GM11168 (cell line): ENCODE measurements around the gene PLA2G6.
"Not testable (repeated sequence)": the region's sequence is repeated elsewhere in the genome, so short reads cannot be mapped to it uniquely, and the experiment has no call there.

Source experiments
- in situ Hi-C: fragments of 300-500 bp; cut with MboI; formaldehyde crosslinking; loops from one replicate; pipeline ENCODE4 v1.12.0; 2022; ENCODE audit warnings: low sequenced_read_pairs; ENCODE audit not compliant: unreplicated experiment

PLA2G6 gene

GRCh38 chr22:38170469-38170868 lies 11.2 kb downstream of the PLA2G6 start:
- in situ Hi-C loops = no loop called here

DNA sequence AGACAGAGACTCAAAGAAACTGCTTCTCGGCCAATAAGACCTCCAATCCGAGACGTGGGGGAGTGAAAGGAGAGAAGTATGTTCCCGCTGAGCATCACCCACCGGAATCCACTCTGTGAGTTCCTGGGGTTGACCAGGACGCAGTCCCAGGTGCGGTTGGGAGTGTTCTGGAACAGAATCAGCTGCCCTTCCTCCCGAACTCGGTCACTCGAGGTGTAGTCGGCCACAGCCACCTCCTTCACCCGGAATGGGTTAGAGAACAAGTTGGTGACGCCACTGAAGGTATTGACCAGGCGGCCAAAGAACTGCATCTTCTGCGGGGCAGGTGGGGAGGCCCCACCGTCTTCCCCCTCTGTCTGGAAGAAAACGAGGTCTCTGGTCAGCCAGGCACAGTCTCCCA lies 12.5 kb downstream of the PLA2G6 start:
- in situ Hi-C loops = no loop called here

DNA sequence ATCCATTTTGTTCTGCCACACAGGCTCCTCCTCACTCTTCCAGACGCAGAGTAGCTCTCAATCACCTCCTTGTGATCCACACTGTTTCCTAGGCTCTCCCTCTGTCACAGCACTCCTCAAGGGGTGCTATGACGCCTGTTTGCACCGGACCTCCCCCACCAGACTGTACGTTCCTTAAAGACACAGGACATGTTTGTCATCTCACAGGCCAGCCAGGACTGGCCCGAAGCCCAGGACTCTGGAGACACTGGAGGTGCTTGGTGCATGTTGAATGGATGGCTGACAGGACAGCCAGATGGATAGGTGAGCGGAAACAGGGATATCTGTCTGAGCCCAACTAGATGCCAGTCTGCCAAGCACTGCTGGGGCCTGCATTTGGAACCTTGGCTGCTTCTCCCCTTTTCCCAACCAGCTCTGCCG lies 13.6 kb downstream of the PLA2G6 start:
- in situ Hi-C loops = no loop called here

DNA sequence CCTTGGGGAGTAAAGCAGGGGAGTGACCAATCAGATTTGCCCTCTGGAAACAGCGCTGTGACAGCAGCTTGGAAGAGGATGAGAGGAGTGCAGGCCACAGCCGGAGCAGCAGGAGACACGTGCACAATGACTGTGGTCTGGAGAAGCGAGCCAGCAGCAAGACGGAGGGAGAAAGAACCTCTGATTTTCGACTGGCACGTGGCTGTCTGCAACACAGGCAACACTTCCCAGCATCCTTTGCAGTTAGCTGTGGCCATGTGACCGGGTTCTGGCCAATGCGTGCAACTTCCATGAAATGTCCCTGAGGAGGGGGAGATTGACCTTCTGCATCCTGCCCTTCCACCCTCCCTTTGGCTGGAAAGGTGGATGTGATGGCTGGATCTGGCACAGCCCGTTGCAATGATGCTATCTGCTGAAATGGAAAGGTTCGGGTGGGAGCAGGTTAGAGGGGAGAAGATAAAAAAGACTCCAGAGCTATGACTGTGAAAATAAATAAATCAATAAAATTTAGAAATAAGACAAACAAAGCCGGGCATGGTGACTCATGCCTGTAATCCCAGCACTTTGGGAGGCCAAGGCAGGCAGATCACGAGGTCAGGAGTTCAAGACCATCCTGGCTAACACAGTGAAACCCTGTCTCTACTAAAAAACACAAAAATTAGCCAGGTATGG lies 15.6 kb downstream of the PLA2G6 start:
- in situ Hi-C loops = no loop called here

DNA sequence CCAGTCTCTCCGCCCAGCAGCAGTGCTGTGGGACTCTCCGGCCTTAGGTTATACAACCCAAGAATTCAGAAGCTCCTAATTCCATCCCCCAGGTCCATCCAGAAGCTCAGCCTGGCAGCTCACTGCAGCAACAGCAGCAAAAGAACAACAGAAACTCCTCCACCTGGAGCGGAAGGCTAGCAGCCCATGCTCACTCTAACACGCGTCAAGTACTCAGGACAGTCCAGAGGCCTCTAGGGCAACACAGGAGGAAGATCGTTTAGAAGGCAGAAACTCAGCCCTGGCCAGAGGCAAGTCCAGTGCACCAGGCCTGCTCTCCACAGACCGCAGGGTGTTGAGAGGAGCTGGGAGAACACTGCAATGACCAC lies 17.1 kb downstream of the PLA2G6 start:
- in situ Hi-C loops = no loop called here

- in situ Hi-C loops = no loop called here
Observed at GRCh38 chr22:38163844-38164550, 17.6 kb downstream of the PLA2G6 start.

GRCh38 chr22:38162881-38163843 lies 18.5 kb downstream of the PLA2G6 start:
- in situ Hi-C loops = no loop called here

- in situ Hi-C loops = no loop called here
Observed at GRCh38 chr22:38155703-38156102, 25.9 kb downstream of the PLA2G6 start.

GRCh38 chr22:38154563-38154915 lies 27.1 kb downstream of the PLA2G6 start:
- in situ Hi-C loops = not testable (repeated sequence)

GRCh38 chr22:38153821-38154562 lies 27.6 kb downstream of the PLA2G6 start:
- in situ Hi-C loops = no loop called here

DNA sequence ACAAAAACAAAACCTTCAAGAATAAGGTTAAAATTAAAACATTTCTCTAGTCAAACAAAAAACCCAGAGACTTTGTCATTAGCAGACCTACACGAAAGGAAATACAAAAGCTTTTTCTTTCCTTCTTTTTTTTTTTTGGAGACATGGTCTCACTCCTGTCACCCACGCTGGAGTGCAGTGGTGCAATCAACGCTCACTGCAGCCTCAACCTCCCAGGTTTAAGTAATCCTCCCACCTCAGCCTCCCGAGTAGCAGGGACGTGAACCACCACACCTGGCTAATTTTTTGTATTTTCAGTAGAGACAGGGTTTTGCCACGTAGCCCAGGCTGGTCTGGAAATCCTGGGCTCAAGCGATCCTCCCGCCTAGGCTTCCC lies 30.5 kb downstream of the PLA2G6 start:
- in situ Hi-C loops = no loop called here

GRCh38 chr22:38148245-38148644 lies 33.4 kb downstream of the PLA2G6 start:
- in situ Hi-C loops = no loop called here

- in situ Hi-C loops = not testable (repeated sequence)
Observed at GRCh38 chr22:38146166-38146565, 35.5 kb downstream of the PLA2G6 start.

DNA sequence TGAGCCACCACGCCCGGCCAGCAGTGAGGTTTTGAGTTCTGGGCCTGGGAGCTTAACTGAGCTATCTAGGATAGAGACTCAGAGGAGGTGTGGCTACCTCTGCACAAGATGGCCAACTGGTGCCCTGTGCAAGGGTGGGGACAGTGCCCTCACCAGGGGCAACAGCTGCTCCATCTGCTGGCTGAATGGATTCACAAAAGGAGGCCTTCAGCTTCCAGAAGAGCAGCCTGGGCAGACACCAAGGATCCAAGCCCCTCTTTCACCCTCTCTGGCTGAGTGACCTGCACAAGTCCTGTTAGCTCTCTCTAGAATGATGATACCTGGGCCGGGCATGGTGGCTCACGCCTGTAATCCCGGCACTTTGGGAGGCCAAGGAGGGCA lies 37.6 kb downstream of the PLA2G6 start:
- in situ Hi-C loops = no loop called here

DNA sequence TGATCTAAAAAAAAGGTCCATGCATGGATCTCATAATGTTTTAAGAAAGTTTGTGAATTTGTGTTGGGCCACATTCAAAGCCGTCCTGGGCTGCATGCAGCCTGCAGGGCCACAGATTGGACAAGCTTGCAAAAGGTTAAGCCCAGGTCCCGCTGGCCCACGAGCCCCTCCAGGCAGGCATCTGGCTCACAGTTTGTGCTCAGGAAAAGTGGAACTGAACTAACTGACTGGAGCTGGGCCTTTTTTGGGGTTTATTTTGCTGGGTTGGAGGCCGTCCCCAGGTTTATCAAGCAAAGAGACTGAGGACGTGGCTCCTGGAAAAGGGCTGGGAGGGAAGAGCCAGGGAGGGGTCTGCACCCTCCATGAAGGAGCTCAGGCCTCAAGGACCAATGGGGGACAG lies 39.0 kb downstream of the PLA2G6 start:
- in situ Hi-C loops = no loop called here

DNA sequence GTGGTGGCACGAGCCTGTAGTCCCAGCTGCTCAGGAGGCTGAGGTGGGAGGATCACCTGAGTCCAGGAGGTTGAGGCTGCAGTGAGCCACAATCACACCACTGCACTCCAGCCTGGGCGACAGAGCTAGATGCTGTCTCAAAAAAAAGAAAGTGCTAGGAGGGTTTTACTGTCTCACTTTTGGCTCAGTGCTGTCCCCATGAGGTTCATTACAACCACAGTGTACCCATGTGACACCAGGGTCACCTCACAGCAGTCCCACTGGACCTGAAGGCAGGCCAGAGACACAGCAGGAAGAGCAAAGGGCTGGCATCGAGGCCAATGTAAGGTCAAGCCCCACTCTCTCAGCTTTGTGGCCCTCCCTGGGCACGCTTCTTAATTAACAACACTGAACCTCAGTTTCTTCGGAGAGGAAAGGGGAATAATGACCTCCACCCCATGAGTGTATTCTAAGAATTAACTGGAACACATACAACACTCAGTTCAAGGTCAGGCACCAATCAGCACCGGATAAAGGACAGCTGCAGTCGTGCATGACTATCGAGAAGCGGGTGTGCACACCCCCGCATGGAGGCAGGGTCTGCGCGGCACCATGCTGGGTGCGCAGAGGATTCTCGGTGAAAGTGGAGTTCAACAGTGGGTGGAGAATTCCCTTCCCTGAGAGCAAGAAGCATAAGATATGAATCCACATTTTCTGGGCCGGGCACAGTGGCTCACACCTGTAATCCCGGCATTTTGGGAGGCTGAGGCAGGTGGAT lies 40.2 kb downstream of the PLA2G6 start:
- in situ Hi-C loops = no loop called here

DNA sequence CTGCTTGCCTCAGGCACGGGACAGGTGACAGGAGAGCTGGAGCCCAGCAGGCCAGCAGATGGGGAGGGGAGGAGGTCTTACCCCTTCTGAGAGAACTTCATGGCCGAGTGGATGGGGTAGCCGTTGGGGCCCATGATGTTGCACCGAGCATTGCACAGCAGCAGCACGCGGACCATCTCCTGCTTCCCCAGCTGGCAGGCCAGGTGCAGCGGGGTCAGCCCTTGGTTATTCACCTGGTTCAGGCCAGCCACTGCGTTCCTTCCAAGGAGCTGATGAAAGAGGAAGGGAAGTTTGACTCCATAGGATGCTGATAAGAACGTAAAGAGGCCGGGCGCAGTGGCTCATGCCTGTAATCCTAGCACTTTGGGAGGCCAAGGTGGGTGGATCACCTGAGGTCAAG lies 41.7 kb downstream of the PLA2G6 start:
- in situ Hi-C loops = no loop called here

GRCh38 chr22:38138961-38139360 lies 42.7 kb downstream of the PLA2G6 start:
- in situ Hi-C loops = no loop called here

DNA sequence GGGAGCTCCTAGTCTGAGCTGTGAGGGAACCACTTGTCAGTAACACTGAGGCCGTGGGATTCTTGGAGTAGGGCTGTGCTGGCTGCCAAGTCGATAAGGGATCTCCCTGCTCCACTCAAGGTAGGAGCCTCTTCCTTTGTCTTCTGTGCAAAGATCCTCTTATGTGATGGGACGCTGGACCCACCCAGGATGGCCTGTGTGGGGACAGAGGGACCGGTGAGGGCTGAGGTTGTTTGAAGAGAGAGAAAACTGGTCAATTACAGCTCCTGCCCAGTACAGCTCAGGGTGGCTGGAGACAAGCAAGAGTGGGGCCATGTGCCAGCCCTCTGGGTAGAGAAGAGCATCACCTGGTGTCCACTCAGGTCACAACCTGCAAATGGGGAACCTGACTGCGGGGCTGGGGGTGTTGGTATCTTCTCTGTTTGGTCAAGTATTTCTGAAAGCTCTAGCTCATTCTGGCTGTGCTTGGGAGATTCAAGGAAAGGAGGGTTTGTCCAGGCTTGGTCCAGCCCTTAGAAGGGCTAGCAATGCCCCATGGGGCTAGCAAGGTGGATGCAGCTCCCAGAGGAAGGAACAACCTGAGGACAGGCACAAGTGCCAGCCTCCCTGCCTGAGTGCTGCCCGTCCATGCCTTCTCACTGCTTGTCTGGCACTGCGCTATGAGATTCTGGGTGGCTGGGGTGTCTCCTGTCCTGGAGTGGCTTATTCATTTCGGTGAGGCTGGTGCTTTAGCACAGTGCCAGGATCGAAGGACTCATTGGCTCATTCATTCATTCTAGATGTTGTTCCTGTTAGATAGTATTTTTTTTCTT lies 43.5 kb downstream of the PLA2G6 start:
- in situ Hi-C loops = no loop called here
